ENCODE results near the gene CYP2B6.

The CYP2B6 gene

DNA sequence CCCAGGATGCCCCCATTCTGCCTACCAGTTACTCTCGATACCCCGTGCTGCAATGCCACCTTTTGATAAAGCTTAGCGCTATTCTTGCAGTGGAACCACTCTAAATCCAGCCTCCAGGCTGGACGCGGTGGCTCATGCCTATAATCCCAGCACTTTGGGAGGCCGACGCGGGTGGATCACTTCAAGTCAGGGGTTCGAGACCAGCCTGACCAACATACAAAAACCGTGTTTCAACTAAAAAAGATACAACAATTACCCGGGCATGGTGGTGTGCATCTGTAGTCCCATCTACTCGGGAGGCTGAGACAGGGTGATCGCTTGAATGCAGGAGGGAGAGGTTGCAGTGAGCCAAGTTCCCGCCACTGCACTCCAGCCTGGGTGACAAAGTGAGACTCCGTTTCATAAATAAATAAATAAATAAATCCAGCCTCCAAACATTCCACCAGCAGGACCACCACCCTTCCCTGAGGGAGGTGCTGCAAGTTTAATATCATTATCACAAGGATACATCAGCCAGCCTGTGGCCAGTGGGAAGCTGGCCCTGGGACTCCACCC, 27.7 kb downstream of the CYP2B6 start:
- Histone ChIP-seq H3K36me3 (ENCODE audit: insufficient read depth, low read length) (no peaks in the 10 kb centered on the region), H4K20me1 (ENCODE audit: insufficient read depth, low read length) (no peaks in the 10 kb centered on the region), H3K4me1 (ENCODE audit: insufficient read depth, low read length, severe bottlenecking) (no peaks in the 10 kb centered on the region), H3K27ac (ENCODE audit: low read depth, low read length, poor library complexity, severe bottlenecking) (no peak overlapping the region), H3K9ac (ENCODE audit: low read length) (no peak overlapping the region), H3F3A (ENCODE audit: insufficient read depth, low read length) (no peaks in the 10 kb centered on the region), H3K9me3 (ENCODE audit: low read length) (no peaks in the 10 kb centered on the region), H3K4me3 (ENCODE audit: low read depth, low read length, poor library complexity, severe bottlenecking) (no peak overlapping the region), H3K9me2 (ENCODE audit: low read depth, low read length) (no peaks in the 10 kb centered on the region), H3K79me2 (ENCODE audit: insufficient read depth, low read length) (no peaks in the 10 kb centered on the region), H2AFZ (ENCODE audit: low read length) (no peak overlapping the region), H3K4me2 (ENCODE audit: low read length) (no peak overlapping the region), H3K27me3 (ENCODE audit: insufficient read depth, low read length) (no peaks in the 10 kb centered on the region)
- TF ChIP-seq, protein P1, sequence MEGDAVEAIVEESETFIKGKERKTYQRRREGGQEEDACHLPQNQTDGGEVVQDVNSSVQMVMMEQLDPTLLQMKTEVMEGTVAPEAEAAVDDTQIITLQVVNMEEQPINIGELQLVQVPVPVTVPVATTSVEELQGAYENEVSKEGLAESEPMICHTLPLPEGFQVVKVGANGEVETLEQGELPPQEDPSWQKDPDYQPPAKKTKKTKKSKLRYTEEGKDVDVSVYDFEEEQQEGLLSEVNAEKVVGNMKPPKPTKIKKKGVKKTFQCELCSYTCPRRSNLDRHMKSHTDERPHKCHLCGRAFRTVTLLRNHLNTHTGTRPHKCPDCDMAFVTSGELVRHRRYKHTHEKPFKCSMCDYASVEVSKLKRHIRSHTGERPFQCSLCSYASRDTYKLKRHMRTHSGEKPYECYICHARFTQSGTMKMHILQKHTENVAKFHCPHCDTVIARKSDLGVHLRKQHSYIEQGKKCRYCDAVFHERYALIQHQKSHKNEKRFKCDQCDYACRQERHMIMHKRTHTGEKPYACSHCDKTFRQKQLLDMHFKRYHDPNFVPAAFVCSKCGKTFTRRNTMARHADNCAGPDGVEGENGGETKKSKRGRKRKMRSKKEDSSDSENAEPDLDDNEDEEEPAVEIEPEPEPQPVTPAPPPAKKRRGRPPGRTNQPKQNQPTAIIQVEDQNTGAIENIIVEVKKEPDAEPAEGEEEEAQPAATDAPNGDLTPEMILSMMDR (IDR thresholded peaks at IDR 0.05; ENCODE audit: low read length) = no peak
- no peak for TF ChIP-seq EZH2 (IDR thresholded peaks at IDR 0.05; ENCODE audit: borderline replicate concordance, low read length)

DNA sequence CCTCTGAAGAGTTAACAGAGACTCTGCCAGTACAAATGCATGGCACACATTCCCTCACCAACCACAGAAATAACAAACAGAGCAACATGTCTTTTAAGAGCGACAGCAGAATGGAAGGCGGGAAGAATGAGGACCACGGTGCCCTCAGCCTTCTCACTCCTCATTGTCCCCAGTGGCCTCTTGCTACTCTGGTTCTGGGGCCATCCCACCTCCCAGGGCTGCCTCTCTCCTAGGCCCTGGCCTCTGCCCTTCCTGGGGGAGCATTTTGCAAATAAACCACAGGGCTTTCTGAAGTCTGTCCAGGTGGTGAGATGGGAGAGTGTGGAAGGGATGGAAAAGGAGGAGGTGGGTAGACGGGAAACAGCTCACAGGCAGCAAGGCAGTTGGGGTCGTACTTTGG, 28.3 kb downstream of the CYP2B6 start:
- Histone ChIP-seq H3K36me3 (ENCODE audit: insufficient read depth, low read length) (no peaks in the 10 kb centered on the region), H3K9me3 (ENCODE audit: low read length) (no peaks in the 10 kb centered on the region), H4K20me1 (ENCODE audit: insufficient read depth, low read length) (no peaks in the 10 kb centered on the region), H3K9me2 (ENCODE audit: low read depth, low read length) (no peaks in the 10 kb centered on the region), H2AFZ (ENCODE audit: low read length) (no peak overlapping the region), H3K9ac (ENCODE audit: low read length) (no peak overlapping the region), H3K27me3 (ENCODE audit: insufficient read depth, low read length) (no peaks in the 10 kb centered on the region), H3K79me2 (ENCODE audit: insufficient read depth, low read length) (no peaks in the 10 kb centered on the region), H3K27ac (ENCODE audit: low read depth, low read length, poor library complexity, severe bottlenecking) (no peak overlapping the region), H3K4me2 (ENCODE audit: low read length) (no peak overlapping the region), H3K4me3 (ENCODE audit: low read depth, low read length, poor library complexity, severe bottlenecking) (no peak overlapping the region), H3F3A (ENCODE audit: insufficient read depth, low read length) (no peaks in the 10 kb centered on the region), H3K4me1 (ENCODE audit: insufficient read depth, low read length, severe bottlenecking) (no peaks in the 10 kb centered on the region)
- TF ChIP-seq EZH2 (IDR thresholded peaks at IDR 0.05; ENCODE audit: borderline replicate concordance, low read length) = no peak
- TF ChIP-seq, protein P1 (IDR thresholded peaks at IDR 0.05; ENCODE audit: low read length) = no peak

DNA sequence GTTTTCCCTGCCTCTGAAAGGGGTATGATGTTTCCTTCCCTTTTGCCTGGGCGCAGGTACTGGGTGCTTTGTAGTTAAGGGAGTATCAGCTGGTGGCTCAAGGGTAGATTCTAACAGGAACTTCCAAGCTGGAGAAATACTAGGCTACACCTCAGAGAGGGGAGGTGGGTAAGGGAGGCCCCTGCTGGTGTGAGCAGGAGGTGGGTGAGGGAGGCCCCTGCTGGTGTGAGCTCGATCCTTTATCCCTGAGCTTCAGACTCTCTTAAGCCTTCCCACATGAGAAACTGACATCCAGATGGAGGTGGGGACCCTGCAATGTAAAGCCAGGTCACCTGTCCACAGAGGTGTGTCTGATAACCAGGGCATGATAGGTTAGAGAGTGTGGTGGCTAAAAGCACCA, 32.1 kb downstream of the CYP2B6 start:
- Histone ChIP-seq H3K9me2 (ENCODE audit: low read depth, low read length) (no peaks in the 10 kb centered on the region), H3F3A (ENCODE audit: insufficient read depth, low read length) (no peaks in the 10 kb centered on the region), H3K4me2 (ENCODE audit: low read length) (no peak overlapping the region), H3K9ac (ENCODE audit: low read length) (no peak overlapping the region), H3K9me3 (ENCODE audit: low read length) (no peaks in the 10 kb centered on the region), H3K4me1 (ENCODE audit: insufficient read depth, low read length, severe bottlenecking) (no peaks in the 10 kb centered on the region), H3K36me3 (ENCODE audit: insufficient read depth, low read length) (no peaks in the 10 kb centered on the region), H3K27me3 (ENCODE audit: insufficient read depth, low read length) (no peaks in the 10 kb centered on the region), H3K4me3 (ENCODE audit: low read depth, low read length, poor library complexity, severe bottlenecking) (no peak overlapping the region), H4K20me1 (ENCODE audit: insufficient read depth, low read length) (no peaks in the 10 kb centered on the region), H3K27ac (ENCODE audit: low read depth, low read length, poor library complexity, severe bottlenecking) (no peak overlapping the region), H2AFZ (ENCODE audit: low read length) (no peak overlapping the region), H3K79me2 (ENCODE audit: insufficient read depth, low read length) (no peaks in the 10 kb centered on the region)
- TF ChIP-seq EZH2 (IDR thresholded peaks at IDR 0.05; ENCODE audit: borderline replicate concordance, low read length) = no peak
- TF ChIP-seq, protein P1 (IDR thresholded peaks at IDR 0.05; ENCODE audit: low read length) = no peak
